Glutamatergic neuron (in vitro differentiated cells): Measurements from ENCODE around the gene CSRNP3. TPM values are rescaled to one million over a fixed set of nuclear protein-coding genes. Genes with fewer than 3 reads are reported as not detected.

ENCODE experiments used
- DNase-seq: peaks from one replicate; pipeline ENCODE4 v3.0.0; 2022
- H3K27ac Mint-ChIP-seq: one replicate; pipeline ENCODE4 v1.8.0; 2020; ENCODE audit warnings: mild to moderate bottlenecking, mixed read lengths, inconsistent platforms; ENCODE audit not compliant: unreplicated experiment
- H3K27me3 Mint-ChIP-seq: one replicate; pipeline ENCODE4 v1.8.0; 2020; ENCODE audit warnings: mild to moderate bottlenecking, moderate library complexity, mixed read lengths, inconsistent platforms; ENCODE audit not compliant: unreplicated experiment
- H3K36me3 Mint-ChIP-seq: one replicate; pipeline ENCODE4 v1.8.0; 2020; ENCODE audit warnings: mild to moderate bottlenecking, mixed read lengths, inconsistent platforms; ENCODE audit not compliant: unreplicated experiment
- H3K4me1 Mint-ChIP-seq: one replicate; pipeline ENCODE4 v1.8.0; 2020; ENCODE audit warnings: mild to moderate bottlenecking, low read depth, mixed read lengths, inconsistent platforms; ENCODE audit not compliant: unreplicated experiment
- H3K4me3 Mint-ChIP-seq: one replicate; pipeline ENCODE4 v1.8.0; 2020; ENCODE audit warnings: mild to moderate bottlenecking, mixed read lengths, inconsistent platforms; ENCODE audit not compliant: unreplicated experiment
- H3K9me3 Mint-ChIP-seq: one replicate; pipeline ENCODE4 v1.8.0; 2020; ENCODE audit warnings: mild to moderate bottlenecking, moderate library complexity, mixed read lengths, inconsistent platforms; ENCODE audit not compliant: unreplicated experiment
- total RNA-seq: library from RNA; stranded (reverse); fragmentation: NEBNext Ultra II Directional; extraction: Animal tissue kit (Norgen Biotek cat#: 25700); gene quantifications from one replicate; pipeline ENCODE4 v1.2.1, GENCODE V29; 2021; ENCODE audit not compliant: unreplicated experiment
- TF ChIP-seq, protein P1 (sequence below): fragments of 200-600 bp; sonication (generic); IDR thresholded peaks from one replicate; pipeline ENCODE4 v1.5.0; 2021; ENCODE audit not compliant: partially characterized antibody, unreplicated experiment

Gene CSRNP3
- total RNA-seq, 1 donor from 2014 or later = 23.0 TPM

GRCh38 chr2:165623161-165623560 lies 153.7 kb downstream of the CSRNP3 start:
- peaks cover 21% of the 10 kb centered on the region for H3K4me1 Mint-ChIP-seq
- no peaks in the 10 kb centered on the region for H3K36me3 Mint-ChIP-seq
- peak; percentile 38 for DNase-seq
- H3K27ac Mint-ChIP-seq = no peak overlapping the region
- TF ChIP-seq, protein P1, sequence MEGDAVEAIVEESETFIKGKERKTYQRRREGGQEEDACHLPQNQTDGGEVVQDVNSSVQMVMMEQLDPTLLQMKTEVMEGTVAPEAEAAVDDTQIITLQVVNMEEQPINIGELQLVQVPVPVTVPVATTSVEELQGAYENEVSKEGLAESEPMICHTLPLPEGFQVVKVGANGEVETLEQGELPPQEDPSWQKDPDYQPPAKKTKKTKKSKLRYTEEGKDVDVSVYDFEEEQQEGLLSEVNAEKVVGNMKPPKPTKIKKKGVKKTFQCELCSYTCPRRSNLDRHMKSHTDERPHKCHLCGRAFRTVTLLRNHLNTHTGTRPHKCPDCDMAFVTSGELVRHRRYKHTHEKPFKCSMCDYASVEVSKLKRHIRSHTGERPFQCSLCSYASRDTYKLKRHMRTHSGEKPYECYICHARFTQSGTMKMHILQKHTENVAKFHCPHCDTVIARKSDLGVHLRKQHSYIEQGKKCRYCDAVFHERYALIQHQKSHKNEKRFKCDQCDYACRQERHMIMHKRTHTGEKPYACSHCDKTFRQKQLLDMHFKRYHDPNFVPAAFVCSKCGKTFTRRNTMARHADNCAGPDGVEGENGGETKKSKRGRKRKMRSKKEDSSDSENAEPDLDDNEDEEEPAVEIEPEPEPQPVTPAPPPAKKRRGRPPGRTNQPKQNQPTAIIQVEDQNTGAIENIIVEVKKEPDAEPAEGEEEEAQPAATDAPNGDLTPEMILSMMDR = no peak
- H3K27me3 Mint-ChIP-seq = no peaks in the 10 kb centered on the region
- no peak overlapping the region for H3K4me3 Mint-ChIP-seq
- H3K9me3 Mint-ChIP-seq = peaks cover under 1% of the 10 kb centered on the region

- no peak for DNase-seq
- H3K4me1 Mint-ChIP-seq = peaks cover 21% of the 10 kb centered on the region
- no peaks in the 10 kb centered on the region for H3K36me3 Mint-ChIP-seq
- H3K9me3 Mint-ChIP-seq = peaks cover 1% of the 10 kb centered on the region
- no peaks in the 10 kb centered on the region for H3K27me3 Mint-ChIP-seq
- H3K27ac Mint-ChIP-seq = peak overlapping the region; percentile 55
- no peak overlapping the region for H3K4me3 Mint-ChIP-seq
- TF ChIP-seq, protein P1 = no peak
These were observed 154.4 kb downstream of the CSRNP3 start for GRCh38 chr2:165623783-165624469.

- Mint-ChIP-seq H3K9me3 (peaks cover 1% of the 10 kb centered on the region), H3K27me3 (no peaks in the 10 kb centered on the region), H3K4me1 (peaks cover 19% of the 10 kb centered on the region), H3K4me3 (no peak overlapping the region), H3K36me3 (no peaks in the 10 kb centered on the region), H3K27ac (peak overlapping the region; percentile 55)
- no peak for DNase-seq
- TF ChIP-seq, protein P1 = no peak
These were observed 154.9 kb downstream of the CSRNP3 start for GRCh38 chr2:165624470-165624800.

- H3K4me3 Mint-ChIP-seq = no peak overlapping the region
- no peak for DNase-seq
- TF ChIP-seq, protein P1 = no peak
- H3K4me1 Mint-ChIP-seq = peaks cover 11% of the 10 kb centered on the region
- H3K27me3 Mint-ChIP-seq = no peaks in the 10 kb centered on the region
- H3K27ac Mint-ChIP-seq = no peak overlapping the region
- H3K9me3 Mint-ChIP-seq = peaks cover 1% of the 10 kb centered on the region
- H3K36me3 Mint-ChIP-seq = no peaks in the 10 kb centered on the region
These were observed 158.0 kb downstream of the CSRNP3 start for GRCh38 chr2:165627470-165627869.

DNA sequence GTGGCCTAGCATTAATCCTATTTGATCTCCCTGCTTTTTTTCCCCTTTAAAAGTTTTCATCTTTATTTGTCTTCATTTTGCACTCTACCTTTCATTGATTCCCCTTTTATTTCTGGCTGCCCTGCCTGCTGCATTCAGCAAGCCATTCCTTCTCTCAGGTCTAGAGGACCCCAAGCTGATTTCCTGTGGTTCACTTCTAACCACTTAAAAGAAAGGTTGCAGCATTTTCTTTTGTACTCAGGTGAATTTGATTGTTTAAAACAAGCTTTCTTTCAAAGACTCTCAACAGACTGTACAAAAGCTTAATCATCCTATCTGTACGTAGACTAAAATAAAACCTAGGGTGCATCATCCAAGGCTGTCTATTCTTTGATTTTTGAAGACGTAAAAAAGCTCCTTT lies 160.3 kb downstream of the CSRNP3 start:
- DNase-seq = no peak
- Mint-ChIP-seq H3K27me3 (no peaks in the 10 kb centered on the region), H3K27ac (no peak overlapping the region), H3K4me3 (no peak overlapping the region), H3K36me3 (no peaks in the 10 kb centered on the region), H3K4me1 (peaks cover 6% of the 10 kb centered on the region), H3K9me3 (peaks cover 3% of the 10 kb centered on the region)
- TF ChIP-seq, protein P1 = no peak
